OCI-LY3 (cell line): ENCODE measurements around the gene CAMTA1.

ENCODE experiments used
- H2AFZ ChIP-seq: fragments of 200-600, 300-600 bp; shearing (Covaris generic); 2 replicates; pipeline ENCODE4 v1.6.0; 2014; ENCODE audit warnings: antibody characterized with exemption, low read depth, low read length
- H3K27ac ChIP-seq: fragments of 200-600, 300-600 bp; sonication (generic); 2 replicates; pipeline ENCODE4 v1.5.1; 2014; ENCODE audit warnings: mild to moderate bottlenecking, low read length, moderate library complexity, mixed read lengths
- H3K27me3 ChIP-seq: fragments of 200-600, 300-600 bp; sonication (generic); 2 replicates; pipeline ENCODE4 v1.6.1; 2014; ENCODE audit warnings: low read depth, low read length, mixed read lengths
- H3K36me3 ChIP-seq: fragments of 200-600, 300-600 bp; sonication (generic); replicated peaks from 2 replicates; pipeline ENCODE3; 2014; ENCODE audit warnings: low read depth, low read length, mixed read lengths
- H3K4me1 ChIP-seq: fragments of 300-600, 200-600 bp; sonication (generic); 2 replicates; pipeline ENCODE4 v1.6.1; 2014; ENCODE audit warnings: low read length, mixed read lengths
- H3K4me2 ChIP-seq: fragments of 200-600, 300-600 bp; sonication (generic); 2 replicates; pipeline ENCODE4 v1.6.1; 2014; ENCODE audit warnings: low read length, mixed read lengths
- H3K4me3 ChIP-seq: fragments of 300-600, 200-600 bp; sonication (generic); 2 replicates; pipeline ENCODE4 v1.5.1; 2014; ENCODE audit warnings: antibody characterized with exemption, mild to moderate bottlenecking, low read length, moderate library complexity
- H3K79me2 ChIP-seq: fragments of 300-600, 200-600 bp; shearing (Covaris generic); 2 replicates; pipeline ENCODE4 v1.6.1; 2014; ENCODE audit warnings: mild to moderate bottlenecking, low read length, mixed read lengths
- H3K9ac ChIP-seq: fragments of 300-600, 200-600 bp; shearing (Covaris generic); 2 replicates; pipeline ENCODE4 v1.6.0; 2014; ENCODE audit warnings: mild to moderate bottlenecking, low read length, moderate library complexity
- H3K9me3 ChIP-seq: fragments of 200-600, 300-600 bp; shearing (Covaris generic); 2 replicates; pipeline ENCODE4 v1.6.1; 2014; ENCODE audit warnings: low read length, mixed read lengths; ENCODE audit not compliant: insufficient read depth
- H4K20me1 ChIP-seq: fragments of 200-600, 300-600 bp; sonication (generic); 2 replicates; pipeline ENCODE4 v1.6.1; 2016; ENCODE audit warnings: low read length, mixed read lengths; ENCODE audit not compliant: insufficient read depth
- EZH2phosphoT487 ChIP-seq: fragments of 200-600 bp; shearing (Covaris generic); IDR thresholded peaks from 2 replicates; pipeline ENCODE4 v1.6.1; 2018; ENCODE audit warnings: antibody characterized with exemption, mixed run types, low read depth
- TF ChIP-seq, protein P1 (sequence below): fragments of 200-600, 300-600 bp; sonication (generic); IDR thresholded peaks from 2 replicates; pipeline ENCODE4 v1.5.1; 2014; ENCODE audit warnings: antibody characterized with exemption, low read length, low read depth

CAMTA1 gene

GRCh38 chr1:6832531-6833188 is 47.4 kb downstream of the CAMTA1 start:
- Histone ChIP-seq H3K4me2 (no peak overlapping the region), H3K4me3 (no peak overlapping the region), H3K4me1 (no peaks in the 10 kb centered on the region), H3K9me3 (no peaks in the 10 kb centered on the region), H2AFZ (no peak overlapping the region), H3K9ac (no peak overlapping the region), H4K20me1 (0 out of 2 replicates have a peak, but pooled peaks cover 4% of the 10 kb centered on the region), H3K27me3 (no peaks in the 10 kb centered on the region), H3K27ac (no peak overlapping the region), H3K79me2 (no peaks in the 10 kb centered on the region), H3K36me3 (no peaks in the 10 kb centered on the region)
- no peak for TF ChIP-seq EZH2phosphoT487
- TF ChIP-seq, protein P1, sequence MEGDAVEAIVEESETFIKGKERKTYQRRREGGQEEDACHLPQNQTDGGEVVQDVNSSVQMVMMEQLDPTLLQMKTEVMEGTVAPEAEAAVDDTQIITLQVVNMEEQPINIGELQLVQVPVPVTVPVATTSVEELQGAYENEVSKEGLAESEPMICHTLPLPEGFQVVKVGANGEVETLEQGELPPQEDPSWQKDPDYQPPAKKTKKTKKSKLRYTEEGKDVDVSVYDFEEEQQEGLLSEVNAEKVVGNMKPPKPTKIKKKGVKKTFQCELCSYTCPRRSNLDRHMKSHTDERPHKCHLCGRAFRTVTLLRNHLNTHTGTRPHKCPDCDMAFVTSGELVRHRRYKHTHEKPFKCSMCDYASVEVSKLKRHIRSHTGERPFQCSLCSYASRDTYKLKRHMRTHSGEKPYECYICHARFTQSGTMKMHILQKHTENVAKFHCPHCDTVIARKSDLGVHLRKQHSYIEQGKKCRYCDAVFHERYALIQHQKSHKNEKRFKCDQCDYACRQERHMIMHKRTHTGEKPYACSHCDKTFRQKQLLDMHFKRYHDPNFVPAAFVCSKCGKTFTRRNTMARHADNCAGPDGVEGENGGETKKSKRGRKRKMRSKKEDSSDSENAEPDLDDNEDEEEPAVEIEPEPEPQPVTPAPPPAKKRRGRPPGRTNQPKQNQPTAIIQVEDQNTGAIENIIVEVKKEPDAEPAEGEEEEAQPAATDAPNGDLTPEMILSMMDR, result no peak

GRCh38 chr1:6833804-6834203 is 48.5 kb downstream of the CAMTA1 start:
- H2AFZ ChIP-seq, result no peak overlapping the region
- 0 out of 2 replicates have a peak, but pooled peaks cover 4% of the 10 kb centered on the region for H4K20me1 ChIP-seq
- H3K36me3 ChIP-seq, result no peaks in the 10 kb centered on the region
- no peaks in the 10 kb centered on the region for H3K27me3 ChIP-seq
- no peaks in the 10 kb centered on the region for H3K4me1 ChIP-seq
- no peak overlapping the region for H3K4me3 ChIP-seq
- no peaks in the 10 kb centered on the region for H3K79me2 ChIP-seq
- no peak overlapping the region for H3K9ac ChIP-seq
- H3K27ac ChIP-seq, result no peak overlapping the region
- no peaks in the 10 kb centered on the region for H3K9me3 ChIP-seq
- TF ChIP-seq EZH2phosphoT487, result no peak
- TF ChIP-seq, protein P1, result no peak
- H3K4me2 ChIP-seq, result no peak overlapping the region

- Histone ChIP-seq H3K27me3 (no peaks in the 10 kb centered on the region), H3K36me3 (no peaks in the 10 kb centered on the region), H3K4me2 (no peak overlapping the region), H2AFZ (no peak overlapping the region), H3K27ac (no peak overlapping the region), H3K9ac (no peak overlapping the region), H3K4me3 (no peak overlapping the region), H4K20me1 (0 out of 2 replicates have a peak, but pooled peaks cover 4% of the 10 kb centered on the region), H3K4me1 (no peaks in the 10 kb centered on the region), H3K79me2 (no peaks in the 10 kb centered on the region), H3K9me3 (no peaks in the 10 kb centered on the region)
- TF ChIP-seq, protein P1, result no peak
- no peak for TF ChIP-seq EZH2phosphoT487
These were observed 49.1 kb downstream of the CAMTA1 start for GRCh38 chr1:6834366-6834765.

DNA sequence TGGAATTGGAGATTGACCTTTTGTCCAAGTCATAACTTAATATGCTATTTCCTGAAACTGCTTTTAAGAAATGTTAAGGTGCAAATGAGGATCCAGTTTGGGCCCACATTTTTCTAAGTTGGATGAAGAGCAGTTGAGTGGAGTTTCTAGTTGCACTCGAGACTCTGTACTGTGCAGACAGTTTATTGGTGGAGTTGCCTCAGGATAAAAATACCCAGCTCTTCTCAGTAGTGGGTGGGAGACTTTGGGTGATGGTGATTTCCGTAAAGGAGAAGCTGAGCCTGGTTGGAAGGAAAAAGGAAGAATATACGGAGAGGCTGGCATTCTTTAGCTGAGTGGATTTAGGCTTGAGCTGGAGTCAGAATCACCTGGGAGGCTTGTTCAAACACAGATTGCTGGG is 49.9 kb downstream of the CAMTA1 start:
- H3K4me3 ChIP-seq, result no peak overlapping the region
- no peak overlapping the region for H3K4me2 ChIP-seq
- H3K36me3 ChIP-seq, result no peaks in the 10 kb centered on the region
- no peak overlapping the region for H3K9ac ChIP-seq
- H3K79me2 ChIP-seq, result no peaks in the 10 kb centered on the region
- H4K20me1 ChIP-seq, result 0 out of 2 replicates have a peak, but pooled peaks cover 5% of the 10 kb centered on the region
- no peaks in the 10 kb centered on the region for H3K4me1 ChIP-seq
- TF ChIP-seq EZH2phosphoT487, result no peak
- TF ChIP-seq, protein P1, result no peak
- H3K27me3 ChIP-seq, result no peaks in the 10 kb centered on the region
- H3K9me3 ChIP-seq, result no peaks in the 10 kb centered on the region
- H3K27ac ChIP-seq, result no peak overlapping the region
- H2AFZ ChIP-seq, result no peak overlapping the region
